ENCODE measurements around the gene DNAJC30. TPM values are rescaled to one million over a fixed set of nuclear protein-coding genes. Genes with fewer than 3 reads are reported as not detected.
"Not testable (repeated sequence)": the region's sequence is repeated elsewhere in the genome, so short reads cannot be mapped to it uniquely, and the experiment has no call there.

DNAJC30 gene
- polyA plus RNA-seq, 3 donors, result 10.6 to 12.4 (median 11.8) TPM

- no peak for DNase-seq
These were observed 33.2 kb upstream of the DNAJC30 start for GRCh38 chr7:73716318-73716890.

- no peak for DNase-seq
These were observed 32.5 kb upstream of the DNAJC30 start for GRCh38 chr7:73715648-73716317.

- not testable (repeated sequence) for DNase-seq
These were observed 30.1 kb upstream of the DNAJC30 start for GRCh38 chr7:73713319-73713718.

GRCh38 chr7:73712773-73713172, 29.5 kb upstream of the DNAJC30 start:
- DNase-seq, result no peak

GRCh38 chr7:73708961-73709549, 25.8 kb upstream of the DNAJC30 start:
- DNase-seq, result no peak

GRCh38 chr7:73707045-73707631, 23.9 kb upstream of the DNAJC30 start:
- DNase-seq, result no peak

- no peak for DNase-seq
These were observed 23.1 kb upstream of the DNAJC30 start for GRCh38 chr7:73706126-73707044.

GRCh38 chr7:73705551-73705920, 22.3 kb upstream of the DNAJC30 start:
- no peak for DNase-seq

GRCh38 chr7:73704640-73705550, 21.6 kb upstream of the DNAJC30 start:
- DNase-seq, result no peak

GRCh38 chr7:73703757-73704639, 20.7 kb upstream of the DNAJC30 start:
- peak; percentile 68 for DNase-seq

- no peak for DNase-seq
These were observed 20.0 kb upstream of the DNAJC30 start for GRCh38 chr7:73703225-73703624.

- no peak for DNase-seq
These were observed 19.4 kb upstream of the DNAJC30 start for GRCh38 chr7:73702665-73703064.

GRCh38 chr7:73702226-73702625, 19.0 kb upstream of the DNAJC30 start:
- DNase-seq, result no peak

GRCh38 chr7:73701357-73701995, 18.2 kb upstream of the DNAJC30 start:
- no peak for DNase-seq

GRCh38 chr7:73700581-73701134, 17.4 kb upstream of the DNAJC30 start:
- DNase-seq, result no peak

GRCh38 chr7:73700069-73700423, 16.8 kb upstream of the DNAJC30 start:
- no peak for DNase-seq

- DNase-seq, result no peak
These were observed 16.3 kb upstream of the DNAJC30 start for GRCh38 chr7:73699370-73700068.

GRCh38 chr7:73698410-73698809, 15.2 kb upstream of the DNAJC30 start:
- no peak for DNase-seq

GRCh38 chr7:73696372-73696771, 13.1 kb upstream of the DNAJC30 start:
- no peak for DNase-seq

All from renal pelvis (tissue), 4 donors.